Cardiac fibroblast (primary cell): Measurements from ENCODE around the gene SPNS3.

Experiments used
- DNase-seq, 2 donors: peaks; one replicate each; pipeline versions ENCODE4 v3.0.0 to v3.0.0-alpha.2; 2010; ENCODE audit warnings: low read depth in 2 of 2
- H3K4me3 ChIP-seq, 2 donors: replicated peaks in 1 of 2; 1 replicate in 1 of 2; 2 replicates in 1 of 2; pipeline ENCODE4 v1.5.1; 2011; ENCODE audit warnings: low read depth in 2 of 2, low read length in 2 of 2, mild to moderate bottlenecking in 2 of 2, moderate library complexity in 1 of 2
- TF ChIP-seq, protein P1 (sequence below): IDR thresholded peaks from one replicate; pipeline ENCODE4 v1.5.1; 2011; ENCODE audit warnings: low read depth, mild to moderate bottlenecking, low read length, inconsistent platforms

Gene SPNS3

DNA sequence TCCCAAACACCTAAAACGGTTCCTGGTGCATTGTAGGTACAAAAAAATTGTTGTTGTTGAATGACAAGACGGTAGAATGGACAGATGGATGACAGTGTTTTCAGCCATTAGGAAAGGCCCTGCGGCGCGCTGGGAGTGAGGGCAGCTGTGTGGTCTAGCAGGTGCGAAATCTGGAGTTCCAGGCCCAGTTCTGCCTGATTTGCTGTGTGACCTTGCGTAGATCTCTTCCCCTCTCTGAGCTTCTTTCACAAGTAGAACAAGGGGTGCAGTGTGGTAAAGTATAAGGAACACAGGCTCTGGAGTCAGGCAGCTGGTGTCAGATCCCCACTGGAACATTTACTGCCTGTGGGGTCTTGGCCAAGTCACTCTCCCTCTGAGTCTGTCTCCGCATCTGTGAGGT is 90.2 kb downstream of the SPNS3 start:
- TF ChIP-seq, protein P1, sequence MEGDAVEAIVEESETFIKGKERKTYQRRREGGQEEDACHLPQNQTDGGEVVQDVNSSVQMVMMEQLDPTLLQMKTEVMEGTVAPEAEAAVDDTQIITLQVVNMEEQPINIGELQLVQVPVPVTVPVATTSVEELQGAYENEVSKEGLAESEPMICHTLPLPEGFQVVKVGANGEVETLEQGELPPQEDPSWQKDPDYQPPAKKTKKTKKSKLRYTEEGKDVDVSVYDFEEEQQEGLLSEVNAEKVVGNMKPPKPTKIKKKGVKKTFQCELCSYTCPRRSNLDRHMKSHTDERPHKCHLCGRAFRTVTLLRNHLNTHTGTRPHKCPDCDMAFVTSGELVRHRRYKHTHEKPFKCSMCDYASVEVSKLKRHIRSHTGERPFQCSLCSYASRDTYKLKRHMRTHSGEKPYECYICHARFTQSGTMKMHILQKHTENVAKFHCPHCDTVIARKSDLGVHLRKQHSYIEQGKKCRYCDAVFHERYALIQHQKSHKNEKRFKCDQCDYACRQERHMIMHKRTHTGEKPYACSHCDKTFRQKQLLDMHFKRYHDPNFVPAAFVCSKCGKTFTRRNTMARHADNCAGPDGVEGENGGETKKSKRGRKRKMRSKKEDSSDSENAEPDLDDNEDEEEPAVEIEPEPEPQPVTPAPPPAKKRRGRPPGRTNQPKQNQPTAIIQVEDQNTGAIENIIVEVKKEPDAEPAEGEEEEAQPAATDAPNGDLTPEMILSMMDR: no peak
- DNase-seq: no peak
- no peak overlapping the region for H3K4me3 ChIP-seq

DNA sequence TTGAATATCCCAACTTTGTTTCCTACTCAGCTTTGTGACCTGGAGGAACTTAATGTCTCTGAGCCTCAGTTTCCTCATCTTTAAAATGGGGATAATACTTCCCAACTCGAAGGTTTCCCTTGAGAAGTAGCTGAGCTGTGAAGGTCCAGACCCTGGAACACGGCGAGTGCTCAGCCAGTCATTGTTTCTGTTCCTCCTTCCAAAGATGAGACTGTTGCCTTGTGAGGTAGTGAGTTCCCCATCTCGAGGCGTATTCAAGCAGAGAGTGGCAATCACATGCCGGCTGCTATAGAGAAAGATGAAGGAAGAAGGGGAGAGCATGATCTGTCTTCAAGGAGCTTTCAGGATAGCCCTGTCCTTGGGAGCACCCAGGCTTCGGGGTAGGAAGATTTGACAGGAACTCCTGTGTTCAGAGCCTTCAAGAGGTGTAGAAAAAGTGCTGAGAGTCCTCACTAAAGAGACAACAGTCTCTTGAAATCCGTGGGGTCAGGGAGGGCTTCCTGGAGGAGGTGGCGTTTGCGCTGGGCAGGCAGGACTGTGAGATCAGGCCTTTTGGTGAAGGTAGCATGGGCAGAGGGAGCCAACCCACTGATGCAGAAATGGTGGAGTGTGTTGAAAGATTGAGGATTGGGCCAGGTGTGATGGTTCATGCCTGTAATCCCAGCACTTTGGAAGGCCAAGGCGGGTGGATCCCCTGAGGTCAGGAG is 92.1 kb downstream of the SPNS3 start:
- DNase-seq: no peak
- TF ChIP-seq, protein P1: no peak
- H3K4me3 ChIP-seq: no peak overlapping the region

DNA sequence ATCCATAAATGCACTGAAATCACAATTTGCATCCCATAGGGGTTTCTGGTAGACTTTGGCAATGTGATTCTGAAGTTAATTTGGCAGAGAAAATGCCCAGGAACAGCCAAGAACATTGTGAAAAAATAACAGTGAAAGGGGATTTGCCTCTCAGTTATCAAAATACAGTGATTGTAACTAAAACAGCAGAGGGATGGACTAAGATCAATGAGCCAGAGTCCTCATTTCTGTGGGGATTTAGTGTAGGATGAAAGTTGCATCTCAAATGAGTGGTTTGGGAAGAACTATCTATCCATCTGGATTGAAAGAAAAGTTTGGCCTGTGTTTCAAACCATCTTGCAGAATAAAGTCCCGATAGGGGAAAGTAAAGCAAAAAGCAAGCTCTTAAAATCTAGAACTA is 93.4 kb downstream of the SPNS3 start:
- DNase-seq: peak in 1 of 2 donors; percentile 31
- H3K4me3 ChIP-seq: no peak overlapping the region
- TF ChIP-seq, protein P1: no peak

GRCh38 chr17:4527566-4528125 is 93.9 kb downstream of the SPNS3 start:
- TF ChIP-seq, protein P1: no peak
- DNase-seq: no peak
- no peak overlapping the region for H3K4me3 ChIP-seq

DNA sequence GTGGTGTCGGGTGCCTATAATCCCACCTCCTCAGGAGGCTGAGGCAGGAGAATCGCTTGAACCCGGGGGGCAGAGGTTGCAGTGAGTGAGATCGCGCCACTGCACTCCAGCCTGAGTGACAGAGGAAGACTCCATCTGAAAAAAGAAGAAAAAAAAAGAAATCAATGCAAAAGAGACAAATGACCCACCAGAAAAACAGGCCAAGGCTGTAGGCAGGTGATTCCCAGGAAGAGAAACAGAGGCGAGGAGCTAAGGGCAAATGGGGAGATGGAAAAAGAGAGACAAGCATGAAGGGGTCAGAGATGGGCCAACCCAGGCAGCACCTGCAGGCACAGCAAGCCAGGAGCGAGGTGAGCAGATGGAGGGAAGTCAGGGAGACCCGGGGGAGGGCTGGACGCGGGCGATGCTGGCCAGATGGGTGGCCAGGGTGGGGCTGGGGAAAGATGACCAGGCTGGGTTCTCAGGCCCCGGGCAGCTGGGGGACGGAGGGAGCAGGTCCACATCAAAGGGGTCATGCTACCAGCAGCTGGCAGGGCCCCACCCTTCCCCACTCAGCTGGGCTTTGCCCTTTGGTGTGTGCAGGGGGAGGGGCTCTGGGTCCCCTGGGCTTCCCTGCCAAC is 95.9 kb downstream of the SPNS3 start:
- no peak overlapping the region for H3K4me3 ChIP-seq
- TF ChIP-seq, protein P1: no peak
- no peak for DNase-seq

DNA sequence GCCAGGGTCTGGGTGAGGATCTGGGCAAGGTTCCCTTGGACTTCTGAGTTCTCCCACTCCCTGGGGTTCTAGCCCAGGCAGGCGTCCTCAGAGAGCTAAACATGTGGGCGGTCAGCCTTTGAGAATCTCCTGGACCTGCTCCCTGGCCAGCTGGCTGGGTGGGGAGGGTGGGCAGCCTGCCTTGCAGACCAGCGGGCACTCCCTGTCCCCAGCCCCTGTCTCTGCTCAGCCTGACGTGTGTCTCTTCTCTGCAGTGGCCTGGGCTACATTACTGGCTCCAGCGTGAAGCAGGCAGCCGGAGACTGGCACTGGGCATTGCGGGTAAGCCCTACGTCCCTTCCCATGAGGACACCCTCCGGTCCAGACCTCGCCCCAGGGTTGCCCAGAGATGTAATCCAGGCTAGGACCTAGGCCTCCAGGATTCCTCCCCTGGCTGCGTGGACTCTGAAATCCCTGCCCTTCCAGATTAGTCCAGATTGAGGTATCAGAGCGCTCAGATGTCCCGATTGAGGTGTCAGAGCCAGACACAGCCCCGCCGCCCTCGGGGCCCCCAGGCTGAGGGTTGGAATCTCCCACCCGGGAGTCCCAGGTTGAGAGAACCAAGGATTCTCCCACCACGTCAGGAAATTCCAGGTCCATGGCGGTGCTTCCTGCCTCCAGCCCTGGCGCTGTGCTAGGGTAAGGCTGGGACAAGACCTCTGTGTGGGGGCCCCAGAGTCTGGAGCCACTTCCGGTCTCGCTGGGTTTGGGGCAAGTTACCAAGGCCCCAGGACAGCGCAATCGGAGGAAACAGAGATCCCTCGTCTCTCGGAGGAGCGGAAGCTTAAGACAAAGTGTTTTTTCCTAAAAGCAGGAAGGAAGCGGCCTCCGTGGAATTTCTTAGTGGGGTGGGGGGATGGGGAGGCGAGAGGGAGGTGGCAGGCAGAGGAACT is 97.3 kb downstream of the SPNS3 start:
- TF ChIP-seq, protein P1: no peak
- DNase-seq: peak in 1 of 2 donors; percentile 63
- H3K4me3 ChIP-seq: no peak overlapping the region
